Fibroblast of mammary gland (primary cell): Measurements from ENCODE around the gene SPA17.
A peak's percentile ranks its signal among the peaks of the same experiment; 100 is the strongest.

Source experiments
- DNase-seq: peaks from one replicate; pipeline ENCODE4 v3.0.0-alpha.2; 2010; ENCODE audit warnings: low read depth
- H3K4me3 ChIP-seq: 2 replicates; pipeline ENCODE4 v1.5.1; 2011; ENCODE audit warnings: low read depth, mild to moderate bottlenecking, low read length, moderate library complexity; ENCODE audit not compliant: control insufficient read depth
- CTCF ChIP-seq: conservative IDR thresholded peaks from 2 replicates; pipeline ENCODE4 v1.5.1; 2011; ENCODE audit warnings: low read depth, low read length, inconsistent platforms; ENCODE audit not compliant: control insufficient read depth, insufficient read depth

SPA17 gene

GRCh38 chr11:124693142-124693541 lies 19.4 kb downstream of the SPA17 start:
- no peak overlapping the region for H3K4me3 ChIP-seq
- no peak for TF ChIP-seq CTCF
- no peak for DNase-seq

GRCh38 chr11:124699547-124699946 lies 25.8 kb downstream of the SPA17 start:
- no peak overlapping the region for H3K4me3 ChIP-seq
- DNase-seq = no peak
- TF ChIP-seq CTCF = no peak

GRCh38 chr11:124700028-124700427 lies 26.3 kb downstream of the SPA17 start:
- H3K4me3 ChIP-seq = no peak overlapping the region
- no peak for TF ChIP-seq CTCF
- DNase-seq = no peak

DNA sequence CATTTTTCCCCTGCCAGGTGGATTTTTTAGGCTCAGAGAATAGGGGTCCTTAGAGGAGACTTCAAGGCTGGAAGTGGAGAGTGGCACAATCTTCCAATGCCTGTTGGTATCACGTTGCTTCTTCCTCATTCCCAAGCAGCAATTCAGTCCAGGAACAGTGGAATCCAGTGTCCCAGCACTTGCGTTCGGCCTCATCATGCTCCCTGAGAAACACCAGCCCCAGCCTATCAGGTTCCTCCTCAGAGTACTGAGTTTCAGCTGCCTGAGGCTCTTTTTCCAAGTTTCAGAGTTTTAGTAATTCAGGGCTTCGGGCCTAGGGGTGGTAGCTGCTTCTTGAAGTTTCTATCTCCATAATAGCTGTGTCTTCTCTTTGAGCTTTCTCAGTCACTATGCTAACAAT lies 34.1 kb downstream of the SPA17 start:
- no peak overlapping the region for H3K4me3 ChIP-seq
- TF ChIP-seq CTCF = no peak
- DNase-seq = no peak

DNA sequence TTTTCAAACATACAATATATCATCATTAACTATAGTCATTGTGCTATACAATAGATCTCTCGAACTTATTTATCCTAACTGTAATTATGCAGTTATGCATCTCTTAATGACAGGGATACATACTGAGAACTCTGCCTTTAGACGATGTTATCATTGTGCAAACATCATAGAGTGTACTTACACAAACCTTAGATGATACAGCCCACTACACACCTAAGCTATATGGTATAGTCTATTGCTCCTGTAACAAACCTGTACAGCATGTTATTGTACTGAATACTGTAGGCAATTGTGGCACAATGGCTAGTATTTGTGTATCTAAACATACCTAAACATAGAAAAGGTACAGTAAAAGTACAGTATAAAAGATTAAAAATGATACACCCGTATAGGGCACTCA lies 38.7 kb downstream of the SPA17 start:
- H3K4me3 ChIP-seq = no peak overlapping the region
- no peak for TF ChIP-seq CTCF
- no peak for DNase-seq

DNA sequence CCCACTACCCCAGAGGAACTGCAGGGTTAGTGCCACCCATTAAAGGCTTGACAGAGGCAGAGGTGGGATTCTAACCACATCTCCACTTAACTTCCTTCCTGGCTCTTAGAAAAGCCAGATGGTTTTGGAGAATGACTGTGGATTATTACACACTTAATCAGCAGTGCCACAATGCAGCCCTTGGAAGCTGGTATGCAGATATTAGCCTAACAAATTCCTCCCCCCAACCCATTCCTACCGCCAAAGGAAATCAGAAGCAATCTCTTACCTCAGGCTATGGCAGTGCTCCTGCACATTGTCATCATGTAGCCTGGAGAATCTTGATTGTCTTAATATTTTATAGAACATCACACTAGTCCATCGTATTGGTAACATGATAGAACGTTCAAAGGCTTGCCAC lies 42.9 kb downstream of the SPA17 start:
- TF ChIP-seq CTCF = no peak
- no peak for DNase-seq
- no peak overlapping the region for H3K4me3 ChIP-seq

DNA sequence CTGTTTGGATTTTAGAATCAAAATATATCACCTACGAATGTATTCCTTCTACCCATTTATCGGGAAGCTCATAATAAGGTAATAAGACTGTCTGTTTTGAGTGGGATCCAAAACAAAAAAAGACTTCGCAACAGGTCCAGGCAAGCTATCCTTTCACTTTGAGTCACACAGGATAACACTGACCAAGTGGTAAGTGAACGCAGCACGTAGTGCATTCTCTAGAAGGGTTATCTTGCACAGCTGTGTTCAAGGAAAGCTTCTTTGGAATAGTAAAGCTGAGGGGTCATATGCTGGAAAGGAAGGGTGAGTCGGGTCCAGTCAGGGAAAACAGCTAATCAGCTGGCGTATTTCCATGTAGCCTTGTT lies 43.7 kb downstream of the SPA17 start:
- TF ChIP-seq CTCF = no peak
- peak; percentile 25 for DNase-seq
- no peak overlapping the region for H3K4me3 ChIP-seq
